Measurements from ENCODE around the gene LETM1.

GRCh38 chr4:1769692-1770091 lies 86.3 kb downstream of the LETM1 start:
- no peak for TF ChIP-seq CTCF (IDR thresholded peaks at IDR 0.05 in 8 of 11, conservative IDR thresholded peaks at IDR 0.05 in 3 of 11)
- TF ChIP-seq POLR2A (IDR thresholded peaks at IDR 0.05): no peak
- no peak for TF ChIP-seq POLR2AphosphoS5 (IDR thresholded peaks at IDR 0.05)
